Activated naive CD4-positive, alpha-beta T cell treated with anti-CD3 and anti-CD28 coated beads, Interleukin-2, amount 50 U/mL, for 72 hours (primary cell): ENCODE data around the gene ZER1. TPM values are rescaled to one million over a fixed set of nuclear protein-coding genes. Genes with fewer than 3 reads are reported as not detected.

Source experiments
- ATAC-seq, 2 donors: fragments of 150-1000 bp; cut with Tn5 transposase; 2 replicates each; pipeline ENCODE4 v1.10.0; 2021; ENCODE audit warnings: mild to moderate bottlenecking in 2 of 2, moderate library complexity in 2 of 2
- DNase-seq, 2 donors: peaks; one replicate each; pipeline ENCODE4 v3.0.0; 2021 to 2022; ENCODE audit warnings: low spot score in 2 of 2
- H3K27ac Mint-ChIP-seq, 2 donors: one replicate each; pipeline ENCODE4 v1.8.0; 2022; ENCODE audit warnings: mild to moderate bottlenecking in 2 of 2, mixed read lengths in 2 of 2
- H3K36me3 Mint-ChIP-seq, 2 donors: one replicate each; pipeline ENCODE4 v1.8.0; 2022; ENCODE audit warnings: mixed read lengths in 2 of 2
- H3K9me3 Mint-ChIP-seq, 2 donors: one replicate each; pipeline ENCODE4 v1.8.0; 2022; ENCODE audit warnings: mixed read lengths in 2 of 2
- total RNA-seq, 2 donors: library from RNA; stranded (reverse); gene quantifications; one replicate each; pipeline ENCODE4 v1.2.3, GENCODE V29; 2022

Gene ZER1
- total RNA-seq, 2 donors from 2014 or later = 17.3 to 24.9 TPM

DNA sequence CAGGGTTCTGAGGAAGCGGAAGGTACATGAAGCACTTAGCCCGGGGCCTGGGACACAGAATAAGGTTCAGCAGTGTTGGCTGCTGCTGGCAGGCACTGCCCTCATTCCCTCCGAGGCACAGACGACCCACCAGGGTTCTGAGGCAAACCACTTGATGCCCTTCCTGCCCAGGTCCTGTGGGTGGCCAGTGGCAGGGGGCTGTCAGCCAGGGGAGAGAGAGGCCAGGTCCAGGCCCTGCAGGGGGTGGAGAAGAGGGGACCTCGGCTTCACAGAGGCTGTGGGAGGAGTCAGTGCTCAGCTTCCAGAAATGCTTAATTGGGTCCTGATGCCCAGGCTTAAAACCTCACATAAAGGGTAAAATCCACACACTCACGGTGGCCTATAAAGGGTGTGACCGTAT is 43.4 kb downstream of the ZER1 start:
- DNase-seq (no peak), ATAC-seq (no peak)
- Mint-ChIP-seq H3K27ac (peak overlapping the region; percentile 11 to 68), H3K9me3 (no peaks in the 10 kb centered on the region), H3K36me3 (peaks cover 4 to 16% of the 10 kb centered on the region in 2 donors)

DNA sequence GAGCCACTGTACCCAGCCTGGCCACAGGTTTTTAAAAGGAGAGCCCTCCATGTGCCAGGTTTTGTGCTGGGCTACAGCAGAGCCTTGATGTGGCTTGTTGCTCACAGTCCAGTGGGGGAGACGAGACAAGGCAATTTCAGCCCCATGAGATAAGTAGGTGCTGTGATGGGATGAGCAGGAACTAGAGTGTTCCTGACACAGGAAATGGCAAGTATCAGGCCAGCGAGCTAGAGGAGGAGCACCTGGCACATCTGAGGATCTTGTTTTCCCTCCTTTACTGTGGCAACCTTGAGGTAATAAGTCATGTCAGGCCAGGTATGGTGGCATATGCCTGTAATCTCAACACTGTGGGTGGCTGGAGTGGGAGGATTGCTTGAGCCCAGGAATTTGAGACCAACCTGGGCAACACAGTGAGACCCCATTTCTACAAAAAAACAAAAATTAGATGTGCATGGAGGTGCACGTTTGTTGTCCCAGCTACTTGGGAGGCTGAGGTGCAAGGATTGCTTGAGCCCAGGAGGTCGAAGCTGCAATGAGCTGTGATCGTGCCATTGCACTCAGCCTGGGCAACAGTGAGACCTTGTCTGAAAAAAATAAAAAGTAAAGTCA is 44.0 kb downstream of the ZER1 start:
- DNase-seq = no peak
- H3K27ac Mint-ChIP-seq = peak overlapping the region in 1 of 2 donors; percentile 56
- peaks cover 5 to 16% of the 10 kb centered on the region in 2 donors for H3K36me3 Mint-ChIP-seq
- no peak for ATAC-seq
- H3K9me3 Mint-ChIP-seq = no peaks in the 10 kb centered on the region

DNA sequence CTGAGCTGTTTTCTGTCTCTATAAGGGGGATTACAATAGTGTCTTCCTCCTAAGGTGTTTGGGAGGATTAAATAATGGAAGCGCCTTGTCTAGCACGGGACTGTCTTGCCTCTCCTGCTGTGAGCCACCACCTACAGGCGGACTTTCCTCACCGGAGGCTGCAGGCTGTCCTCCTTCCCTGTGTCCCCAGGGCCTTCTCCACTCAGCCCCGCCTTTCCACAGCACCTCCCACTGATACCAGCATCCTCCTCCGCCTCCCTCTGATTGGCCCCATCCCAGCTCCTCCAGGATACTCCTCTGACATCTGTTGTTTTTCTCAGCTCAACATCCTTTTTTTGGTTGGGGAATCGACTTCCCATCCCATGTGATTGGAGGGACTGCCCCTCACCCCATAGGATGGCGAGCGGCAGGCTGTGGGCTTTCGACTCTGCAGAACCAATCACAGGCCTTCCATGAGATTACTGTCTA is 46.9 kb downstream of the ZER1 start:
- peaks cover 5 to 16% of the 10 kb centered on the region in 2 donors for H3K36me3 Mint-ChIP-seq
- H3K27ac Mint-ChIP-seq = peak overlapping the region; percentile 88 to 93
- peak; percentile 32 to 60 for ATAC-seq
- H3K9me3 Mint-ChIP-seq = no peaks in the 10 kb centered on the region
- peak; percentile 50 to 77 for DNase-seq

DNA sequence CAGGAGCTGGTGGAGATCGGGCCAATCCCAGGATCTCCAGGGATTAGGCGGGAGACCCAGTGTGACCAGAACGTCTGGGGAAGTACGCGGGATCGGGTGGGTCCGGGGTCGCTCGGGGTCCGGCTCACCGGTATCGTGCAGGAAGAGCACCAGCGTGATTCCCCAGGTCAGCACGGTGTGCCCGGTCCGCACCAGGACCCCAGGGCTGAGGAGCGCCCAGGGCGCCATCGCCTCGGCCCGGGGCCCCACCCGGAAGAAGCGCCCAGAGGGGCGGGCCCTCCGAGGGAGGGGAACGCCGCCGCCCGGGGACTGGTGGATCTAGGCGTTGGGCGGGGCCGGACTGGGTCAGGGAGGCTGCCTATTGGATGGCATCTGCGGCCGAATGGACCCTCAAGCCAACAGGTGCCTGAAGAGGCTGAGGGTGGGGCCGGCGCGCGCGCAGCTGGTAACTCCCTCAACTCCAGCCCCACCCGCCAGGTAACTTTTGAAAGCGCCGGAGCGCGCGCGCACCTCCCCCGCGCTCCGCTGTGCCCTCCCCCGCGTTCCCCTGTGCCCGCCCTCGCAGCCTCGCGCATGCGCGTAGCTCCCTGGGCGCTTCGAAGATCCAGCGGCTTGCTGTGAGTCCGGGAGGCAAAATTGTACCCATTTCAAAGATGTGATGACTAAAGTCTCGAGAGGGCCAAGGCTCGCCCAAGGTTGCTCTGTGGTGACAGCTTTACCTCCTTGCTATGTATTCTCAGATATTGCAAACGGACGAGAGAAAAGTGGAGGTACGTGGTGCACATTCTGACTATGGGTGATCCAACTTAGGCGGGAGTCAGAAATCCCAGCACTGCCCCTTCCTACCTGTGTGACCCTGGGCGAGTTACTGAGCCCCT is 47.6 kb downstream of the ZER1 start, which contains the start of gene ZDHHC12:
TSS of gene ZDHHC12 (minus strand) at position 262 of the 878 bp plus-strand sequence. CDS start at position 228, 34 bp downstream.
- peak; percentile 96 to 99 for ATAC-seq
- DNase-seq = peak; percentile 99
- H3K27ac Mint-ChIP-seq = peak within 1 kb of the TSS; percentile 88 to 97
- H3K36me3 Mint-ChIP-seq = peaks cover 5 to 16% of the 10 kb centered on the region in 2 donors
- H3K9me3 Mint-ChIP-seq = no peaks in the 10 kb centered on the region

DNA sequence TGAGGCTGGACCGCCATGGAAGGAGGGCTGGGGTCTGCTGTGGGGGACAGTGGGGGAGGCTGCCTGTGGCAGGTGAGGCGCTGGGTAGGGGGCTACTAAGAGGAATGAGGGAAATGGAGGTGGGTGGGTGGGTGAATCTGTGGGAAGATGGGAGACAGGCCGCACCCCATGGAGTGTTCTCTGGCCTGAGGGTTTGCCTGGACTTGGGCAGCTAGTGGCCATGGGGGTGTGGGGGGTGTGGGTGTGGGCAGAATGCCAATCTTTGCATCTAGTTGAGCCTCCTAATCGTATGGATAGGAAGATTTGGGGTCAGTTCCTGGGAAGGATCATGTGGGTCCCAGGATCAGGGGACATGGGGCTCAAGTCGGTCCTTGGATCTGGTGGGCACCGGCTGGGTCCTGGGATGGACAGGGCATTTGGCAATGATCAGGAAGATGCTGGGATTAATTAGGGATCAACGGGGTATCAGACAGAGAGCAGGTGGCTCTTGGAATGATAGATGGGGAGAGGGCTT is 48.3 kb downstream of the ZER1 start:
- ATAC-seq (no peak), DNase-seq (no peak)
- H3K9me3 Mint-ChIP-seq = no peaks in the 10 kb centered on the region
- peaks cover 5 to 16% of the 10 kb centered on the region in 2 donors for H3K36me3 Mint-ChIP-seq
- peak overlapping the region; percentile 88 to 97 for H3K27ac Mint-ChIP-seq

DNA sequence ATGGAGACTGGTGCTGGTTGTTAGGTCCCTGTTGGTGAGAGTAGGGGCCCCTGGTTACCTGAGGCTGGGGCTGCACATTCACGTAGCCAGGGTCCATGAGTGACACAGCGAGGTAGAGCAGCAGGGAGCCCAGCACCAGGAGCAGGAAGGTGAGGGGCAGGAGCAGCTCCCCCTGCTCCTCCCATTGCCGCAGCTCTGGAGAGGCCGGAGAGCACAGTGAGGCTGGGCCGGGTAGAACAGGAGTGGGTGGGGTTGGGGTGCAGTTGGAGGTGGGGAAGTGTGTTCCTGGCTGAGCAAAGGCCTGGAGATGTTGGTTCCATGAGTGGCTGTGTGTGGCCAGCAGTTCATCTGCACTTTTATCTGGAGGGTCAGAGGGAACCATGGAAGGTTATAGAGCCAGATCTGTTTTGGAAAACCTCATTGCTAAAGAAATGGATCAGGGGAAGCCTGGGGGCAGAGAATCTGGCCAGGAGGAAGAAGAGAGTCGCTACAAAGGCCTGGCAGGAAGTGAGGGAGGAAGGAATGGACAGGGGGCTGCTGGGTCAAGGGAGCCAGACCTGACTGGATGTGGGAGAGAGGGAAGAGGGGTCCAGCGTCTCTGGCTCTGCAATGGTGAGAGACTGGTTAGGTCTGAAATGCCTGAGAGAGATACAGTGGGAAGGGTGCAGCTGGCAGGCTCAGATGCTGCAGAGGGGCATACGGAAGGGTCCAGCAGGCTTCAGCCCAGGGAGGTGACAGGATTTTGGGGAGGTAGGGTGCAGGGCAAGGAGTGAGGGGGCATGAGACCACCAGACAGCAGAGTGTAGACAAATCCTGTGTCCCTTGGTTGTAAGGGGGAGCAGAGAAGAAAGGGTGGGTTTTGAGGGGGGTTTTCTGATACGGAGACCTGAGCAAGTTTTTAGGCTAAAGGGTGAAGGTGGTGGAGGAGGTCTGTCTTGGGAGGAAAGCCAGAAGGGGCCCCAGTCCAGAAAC is 49.1 kb downstream of the ZER1 start:
- Mint-ChIP-seq H3K36me3 (peaks cover 5 to 16% of the 10 kb centered on the region in 2 donors), H3K27ac (peak overlapping the region; percentile 88 to 97), H3K9me3 (no peaks in the 10 kb centered on the region)
- no peak for DNase-seq
- no peak for ATAC-seq

DNA sequence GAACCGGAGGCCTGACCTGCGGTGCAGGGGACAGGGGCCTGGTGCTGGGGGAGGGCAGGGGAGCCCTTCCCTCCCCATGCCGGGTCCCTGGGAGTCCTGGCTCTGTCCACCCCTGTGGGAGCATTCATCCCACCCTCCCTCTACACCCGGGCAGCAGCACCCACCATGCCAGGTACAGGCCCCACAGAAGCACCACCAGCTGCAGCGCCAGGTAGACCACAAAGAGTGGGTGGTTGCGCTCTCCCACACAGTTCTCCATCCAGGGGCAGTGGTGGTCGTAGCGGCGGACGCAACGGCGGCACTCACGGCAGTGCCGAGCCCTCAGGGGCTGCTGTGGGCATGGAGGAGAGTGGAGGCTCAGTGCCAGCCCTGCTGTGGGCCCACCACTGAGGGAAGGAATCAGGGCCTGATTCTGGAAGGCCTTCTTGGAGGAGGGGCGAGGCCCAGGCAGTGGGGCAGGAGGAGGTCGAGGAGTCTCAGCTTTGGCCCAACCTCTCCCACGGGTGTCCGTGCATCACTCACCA is 50.2 kb downstream of the ZER1 start:
- Mint-ChIP-seq H3K9me3 (no peaks in the 10 kb centered on the region), H3K36me3 (peaks cover 5 to 16% of the 10 kb centered on the region in 2 donors), H3K27ac (peak overlapping the region; percentile 17 to 88)
- no peak for ATAC-seq
- no peak for DNase-seq

DNA sequence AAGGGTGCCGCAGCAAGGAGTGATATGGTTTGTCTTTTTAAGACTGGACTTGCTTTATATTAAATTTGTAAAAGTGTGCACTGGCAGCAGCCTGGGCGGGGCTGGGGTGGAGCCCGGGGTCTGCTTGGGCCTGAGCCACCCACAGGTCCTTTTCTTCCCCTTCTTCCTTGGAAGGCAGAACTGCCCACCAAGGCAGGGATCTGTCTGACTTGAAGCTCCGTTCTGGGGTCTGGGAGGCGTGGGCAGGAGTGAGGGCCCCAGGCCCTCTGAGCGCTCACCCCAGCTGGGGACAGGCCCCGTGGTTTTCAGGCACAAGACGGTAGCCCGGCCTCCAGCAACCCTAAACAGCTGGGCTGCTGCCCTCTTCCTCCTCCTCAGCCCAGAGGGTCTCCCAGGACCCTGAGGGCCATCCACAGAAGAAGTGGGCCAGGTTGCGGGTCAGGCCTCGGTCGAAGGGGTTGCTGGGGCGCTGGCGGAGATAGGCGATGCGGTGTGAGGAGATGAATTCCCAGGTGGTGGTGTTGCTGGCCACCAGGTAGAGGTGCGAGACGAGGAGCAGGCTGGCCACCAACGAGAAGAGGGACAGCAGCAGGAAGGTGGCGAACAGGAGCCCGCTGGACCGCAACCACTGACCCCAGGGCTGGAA is 50.8 kb downstream of the ZER1 start:
- H3K36me3 Mint-ChIP-seq = peaks cover 5 to 16% of the 10 kb centered on the region in 2 donors
- peak overlapping the region; percentile 44 to 84 for H3K27ac Mint-ChIP-seq
- no peaks in the 10 kb centered on the region for H3K9me3 Mint-ChIP-seq
- ATAC-seq (no peak), DNase-seq (no peak)

DNA sequence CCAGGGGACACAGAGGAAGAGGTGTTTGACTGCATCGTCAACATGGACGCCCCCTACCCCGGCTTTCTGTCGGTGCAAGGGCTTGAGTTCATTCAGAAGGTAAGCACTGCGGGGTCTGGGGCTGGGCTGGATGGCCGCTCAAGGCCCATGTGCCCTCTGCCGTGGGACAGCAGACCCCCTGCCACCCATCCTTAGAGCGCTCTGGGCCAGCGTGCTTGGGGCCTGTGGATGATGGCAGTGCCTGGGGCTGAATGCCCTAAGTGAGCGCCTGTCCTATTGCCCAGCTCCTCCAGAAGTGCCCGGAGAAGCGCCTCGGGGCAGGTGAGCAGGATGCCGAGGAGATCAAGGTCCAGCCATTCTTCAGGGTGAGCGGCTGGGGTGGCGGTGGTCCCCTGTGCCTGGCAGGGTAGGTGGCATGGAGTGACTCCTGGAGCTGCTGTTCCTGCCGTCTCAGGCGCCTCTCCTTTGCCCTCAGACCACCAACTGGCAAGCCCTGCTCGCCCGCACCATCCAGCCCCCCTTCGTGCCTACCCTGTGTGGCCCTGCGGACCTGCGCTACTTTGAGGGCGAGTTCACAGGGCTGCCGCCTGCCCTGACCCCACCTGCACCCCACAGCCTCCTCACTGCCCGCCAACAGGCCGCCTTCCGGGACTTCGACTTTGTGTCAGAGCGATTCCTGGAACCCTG is 51.7 kb downstream of the ZER1 start:
- no peaks in the 10 kb centered on the region for H3K9me3 Mint-ChIP-seq
- DNase-seq (no peak), ATAC-seq (no peak)
- H3K27ac Mint-ChIP-seq = peak overlapping the region in 1 of 2 donors; percentile 44
- peaks cover 5 to 15% of the 10 kb centered on the region in 2 donors for H3K36me3 Mint-ChIP-seq

DNA sequence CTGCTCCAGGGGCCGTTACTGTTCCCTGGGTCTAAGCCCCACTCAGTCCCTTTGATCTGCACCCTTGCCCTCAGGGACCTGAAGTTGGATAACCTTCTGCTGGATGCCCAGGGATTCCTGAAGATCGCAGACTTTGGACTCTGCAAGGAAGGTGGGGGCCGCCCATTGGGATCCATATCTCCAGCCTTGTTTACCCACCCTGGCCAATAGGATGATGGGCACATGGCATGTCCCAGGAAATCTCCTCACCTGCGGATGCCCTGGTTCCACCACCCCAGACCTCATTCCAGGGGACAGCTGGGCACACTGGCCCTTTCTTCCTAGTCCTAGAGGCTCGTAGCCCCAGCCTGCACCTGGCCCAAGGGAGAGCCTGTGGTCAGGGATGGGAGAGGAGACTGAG is 53.3 kb downstream of the ZER1 start:
- H3K9me3 Mint-ChIP-seq = no peaks in the 10 kb centered on the region
- no peak for DNase-seq
- peaks cover 2% of the 10 kb centered on the region in 2 donors for H3K36me3 Mint-ChIP-seq
- ATAC-seq = no peak
- H3K27ac Mint-ChIP-seq = no peak overlapping the region

DNA sequence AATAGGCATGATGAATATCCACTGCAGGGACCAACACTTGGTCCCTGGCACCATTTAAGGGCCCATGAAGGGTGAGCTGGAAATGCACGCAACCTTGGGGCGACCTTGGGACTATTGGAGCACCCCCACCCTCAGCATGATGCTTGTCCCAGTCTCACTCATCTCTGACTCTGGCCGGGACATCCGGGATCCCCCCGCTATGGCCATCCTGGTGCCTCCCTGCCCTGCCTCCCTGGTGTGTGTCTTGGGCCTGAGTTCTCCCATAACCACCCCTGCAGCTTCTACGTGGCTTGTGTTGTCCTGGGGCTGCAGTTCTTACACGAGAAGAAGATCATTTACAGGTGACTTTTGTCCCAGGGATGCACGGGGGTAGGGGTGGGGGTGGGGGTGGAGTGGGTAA is 53.7 kb downstream of the ZER1 start:
- DNase-seq = no peak
- Mint-ChIP-seq H3K9me3 (no peaks in the 10 kb centered on the region), H3K27ac (no peak overlapping the region), H3K36me3 (no peaks in the 10 kb centered on the region)
- ATAC-seq = no peak

DNA sequence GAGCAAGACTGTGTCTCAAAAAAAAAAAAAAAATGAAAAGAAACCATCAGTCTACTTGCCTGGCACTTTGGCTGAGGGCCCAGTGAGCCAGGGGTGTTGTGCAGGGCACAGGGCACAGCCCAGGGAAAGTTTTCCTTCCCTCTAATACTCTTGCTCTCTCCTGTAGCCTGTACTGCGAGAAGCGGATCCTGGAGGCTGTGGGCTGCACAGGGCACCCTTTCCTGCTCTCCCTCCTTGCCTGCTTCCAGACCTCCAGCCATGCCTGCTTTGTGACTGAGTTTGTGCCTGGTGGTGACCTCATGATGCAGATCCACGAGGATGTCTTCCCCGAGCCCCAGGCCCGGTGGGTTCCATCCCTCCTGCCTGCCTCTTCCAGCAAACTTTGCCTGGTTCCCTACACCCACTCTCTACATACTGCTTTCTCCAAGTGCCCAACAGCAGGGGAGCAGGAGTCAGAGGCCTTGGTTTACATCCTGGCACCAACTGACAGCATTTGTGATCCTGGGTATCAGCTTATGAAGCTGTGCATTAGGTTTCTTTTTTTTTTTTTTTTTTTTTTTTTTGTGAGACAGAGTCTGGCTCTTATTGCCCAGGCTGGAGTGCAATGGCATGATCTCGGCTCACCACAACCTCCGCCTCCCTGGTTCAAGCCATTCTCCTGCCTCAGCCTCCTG is 55.0 kb downstream of the ZER1 start:
- no peak overlapping the region for H3K27ac Mint-ChIP-seq
- H3K36me3 Mint-ChIP-seq = no peaks in the 10 kb centered on the region
- no peaks in the 10 kb centered on the region for H3K9me3 Mint-ChIP-seq
- ATAC-seq (no peak), DNase-seq (no peak)

DNA sequence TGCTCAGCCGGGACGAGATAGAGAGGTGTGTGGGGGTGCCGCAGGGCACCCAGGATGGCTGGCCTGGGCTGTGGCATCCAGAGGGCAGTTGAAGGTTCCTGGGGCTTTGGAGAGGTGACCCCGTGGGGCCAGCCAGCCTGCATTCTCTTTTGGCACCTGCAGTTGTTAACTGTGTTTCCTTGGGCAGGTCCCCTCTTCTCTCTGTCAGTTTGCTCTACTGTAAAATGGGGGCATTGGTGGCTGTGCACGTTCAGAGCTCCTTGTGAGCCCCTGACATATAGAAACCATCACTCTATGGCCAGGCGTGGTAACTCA is 56.3 kb downstream of the ZER1 start:
- Mint-ChIP-seq H3K9me3 (no peaks in the 10 kb centered on the region), H3K27ac (no peak overlapping the region), H3K36me3 (no peaks in the 10 kb centered on the region)
- no peak for DNase-seq
- no peak for ATAC-seq

DNA sequence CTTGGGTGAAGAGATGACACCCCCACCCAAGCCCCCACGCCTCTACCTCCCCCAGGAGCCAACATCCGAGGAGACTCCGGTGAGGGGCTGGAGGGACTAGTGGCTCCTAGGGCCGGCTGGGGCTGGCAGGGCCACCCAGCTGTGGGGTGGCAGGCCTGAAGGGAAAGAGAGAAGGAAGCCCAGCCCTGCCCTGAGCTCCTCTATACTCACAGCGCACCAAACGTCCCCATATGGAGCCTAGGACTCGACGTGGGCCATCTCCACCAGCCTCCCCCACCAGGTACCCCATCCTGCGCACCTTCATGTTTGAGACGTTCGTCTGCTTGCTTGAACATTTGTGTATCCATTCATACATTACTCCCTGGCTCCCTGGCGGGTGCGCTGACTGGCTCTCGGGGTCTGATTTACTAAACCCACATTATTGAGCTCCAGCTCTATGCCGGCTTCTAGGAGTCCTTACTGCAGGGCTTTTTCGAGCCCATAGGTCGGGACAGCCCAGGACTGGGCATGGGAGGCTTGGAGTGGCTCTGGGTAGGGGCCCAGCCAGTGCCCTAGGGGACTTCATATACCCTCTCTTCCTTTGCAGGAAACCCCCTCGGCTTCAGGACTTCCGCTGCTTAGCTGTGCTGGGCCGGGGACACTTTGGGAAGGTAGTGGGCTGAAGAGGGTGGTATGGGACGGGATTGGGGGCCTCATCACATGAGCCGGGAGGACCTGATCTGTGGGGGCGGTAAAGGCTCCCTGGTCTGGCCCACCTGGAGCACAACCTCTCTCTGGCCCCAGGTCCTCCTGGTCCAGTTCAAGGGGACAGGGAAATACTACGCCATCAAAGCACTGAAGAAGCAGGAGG is 56.9 kb downstream of the ZER1 start:
- ATAC-seq (peak in 1 of 2 donors; percentile 27), DNase-seq (no peak)
- H3K9me3 Mint-ChIP-seq = no peaks in the 10 kb centered on the region
- no peak overlapping the region for H3K27ac Mint-ChIP-seq
- H3K36me3 Mint-ChIP-seq = no peaks in the 10 kb centered on the region
